GM18502 (cell line): Measurements from ENCODE around the gene KCNQ1.
A peak's percentile ranks its signal among the peaks of the same experiment; 100 is the strongest.

Source experiments
- ATAC-seq: cut with Tn5 transposase; IDR thresholded peaks from one replicate; pipeline ENCODE4 v1.9.1; 2021; ENCODE audit warnings: mild to moderate bottlenecking; ENCODE audit not compliant: unreplicated experiment, poor library complexity

Gene KCNQ1

DNA sequence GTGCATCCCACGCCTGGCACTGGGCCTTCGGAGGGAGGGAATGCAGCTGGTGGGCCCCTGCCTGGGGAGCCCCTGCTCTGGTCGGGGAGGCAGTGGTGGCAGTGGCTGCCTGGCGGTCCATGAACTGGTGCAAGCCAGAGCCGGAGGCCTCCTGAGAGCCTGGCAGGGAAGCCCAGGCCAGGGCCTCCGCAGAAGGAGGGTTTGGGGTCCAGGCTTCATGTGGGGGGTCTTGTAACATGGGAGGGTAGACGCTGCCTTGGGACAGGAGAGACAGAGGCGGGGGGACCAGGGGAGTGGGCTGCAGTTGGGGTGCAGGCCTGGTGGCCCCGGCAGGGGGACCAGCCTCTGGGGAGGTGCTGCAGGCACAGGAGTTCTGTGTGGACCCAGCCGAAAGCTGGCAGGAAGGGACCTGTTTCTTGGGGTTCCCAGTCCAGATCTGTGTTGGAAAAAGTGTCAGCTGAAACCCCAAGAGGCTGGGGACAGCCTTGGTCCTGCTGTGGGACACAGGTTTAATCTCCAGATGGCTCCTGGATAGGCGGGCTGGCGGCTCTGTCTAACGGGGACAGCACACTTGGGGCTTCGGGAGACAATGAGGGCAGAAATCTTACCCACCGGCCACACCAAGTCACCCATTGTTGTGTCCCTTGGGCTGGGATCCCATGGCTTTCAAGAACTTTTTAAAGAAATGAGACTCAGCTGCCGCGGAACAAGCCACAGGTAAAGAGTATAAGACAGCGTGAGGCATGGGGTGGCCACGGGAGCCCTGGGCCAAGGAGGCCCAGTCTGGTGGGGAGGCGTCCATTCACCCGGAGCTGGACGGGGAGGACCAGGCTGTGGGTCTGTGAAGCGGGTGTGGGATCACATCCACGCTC is 73.5 kb downstream of the KCNQ1 start:
- ATAC-seq = no peak

DNA sequence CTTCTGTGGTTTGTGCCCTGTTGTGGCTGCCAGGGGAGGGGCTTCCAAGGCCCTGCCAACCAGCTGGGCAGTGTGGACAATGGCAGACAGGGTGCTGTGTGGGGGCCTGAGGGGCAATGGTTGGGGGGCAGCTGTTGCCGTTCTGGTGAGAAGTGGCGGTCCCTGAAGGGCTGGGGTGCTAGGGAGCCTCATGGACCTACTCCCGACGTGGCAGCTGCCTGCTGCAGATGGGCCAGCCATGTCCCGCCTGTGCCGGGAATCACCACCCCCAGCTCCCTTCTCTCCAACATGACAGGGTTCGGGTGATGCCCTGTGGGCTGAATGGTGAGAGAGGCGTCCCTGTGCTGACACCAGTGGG is 74.2 kb downstream of the KCNQ1 start:
- no peak for ATAC-seq

DNA sequence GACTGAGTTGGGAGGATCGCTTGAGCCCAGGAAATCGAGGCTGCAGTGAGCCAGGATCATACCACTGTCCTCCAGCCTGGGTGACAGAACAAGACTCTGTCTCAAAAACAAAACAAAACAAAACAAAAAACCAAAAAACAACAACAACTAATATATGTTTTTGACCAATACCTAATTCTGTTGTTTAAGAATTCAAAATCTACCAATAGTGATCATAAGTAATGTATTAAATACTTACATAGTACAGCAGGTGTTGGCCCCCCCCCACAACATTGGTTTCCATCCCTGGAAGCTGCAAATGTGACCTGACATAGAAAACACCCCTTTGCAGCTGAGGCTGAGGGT is 74.7 kb downstream of the KCNQ1 start:
- ATAC-seq = no peak

DNA sequence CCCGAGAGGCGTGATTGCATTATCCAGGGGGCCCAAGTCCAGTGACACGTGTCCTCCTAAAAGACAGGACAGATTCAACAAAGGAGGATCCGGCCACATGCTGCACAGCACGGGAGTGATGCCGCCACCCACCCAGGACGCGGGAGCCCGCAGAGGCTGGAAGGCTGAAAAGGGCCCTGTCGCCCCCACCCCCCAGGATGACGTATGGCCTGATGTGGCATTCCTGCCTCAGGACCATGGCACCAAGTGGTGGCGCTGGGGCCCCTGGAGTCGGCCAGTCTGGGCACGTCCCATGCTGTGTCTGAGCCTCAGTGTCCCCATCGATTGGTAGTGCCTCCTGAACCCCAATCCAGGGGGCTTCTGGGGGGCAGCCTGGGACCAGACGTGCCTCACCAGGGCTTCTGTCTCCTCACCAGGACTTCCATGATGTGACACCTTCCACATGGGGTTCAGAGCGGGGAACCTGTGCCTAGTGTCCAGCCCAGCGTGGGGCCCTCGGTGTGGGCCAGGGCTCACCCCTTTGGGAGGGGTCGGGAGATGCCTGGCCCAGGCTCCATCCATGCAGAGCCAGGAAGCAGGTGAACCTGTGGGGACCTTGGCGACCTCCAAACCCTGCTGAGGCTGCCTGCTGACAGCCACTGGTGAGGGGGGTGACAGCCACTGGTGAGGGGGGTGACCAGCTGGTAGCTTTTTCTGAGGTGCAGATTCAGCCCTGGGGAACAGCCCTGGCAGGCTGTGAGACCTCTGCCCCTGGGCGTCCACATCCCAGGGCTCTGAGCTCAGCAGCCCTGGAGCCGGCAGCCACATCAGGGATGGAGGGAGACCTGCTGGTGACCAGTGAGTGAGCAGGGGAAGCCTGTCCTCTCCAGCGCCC is 75.3 kb downstream of the KCNQ1 start:
- no peak for ATAC-seq

DNA sequence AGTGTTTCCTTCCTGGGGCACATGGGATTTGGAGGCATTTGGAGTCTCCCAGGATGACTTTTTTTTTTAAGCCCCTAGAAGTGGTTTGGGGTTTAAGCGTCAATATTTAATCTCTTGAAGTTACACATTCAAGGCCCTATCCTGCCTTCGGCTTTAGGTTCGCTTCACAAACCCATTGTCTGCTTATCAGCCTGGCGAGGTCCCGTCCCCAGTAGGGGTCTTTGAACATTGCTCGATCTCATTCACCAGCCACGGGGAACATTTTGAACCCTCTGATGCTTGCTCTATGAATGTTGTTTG is 75.9 kb downstream of the KCNQ1 start:
- no peak for ATAC-seq

DNA sequence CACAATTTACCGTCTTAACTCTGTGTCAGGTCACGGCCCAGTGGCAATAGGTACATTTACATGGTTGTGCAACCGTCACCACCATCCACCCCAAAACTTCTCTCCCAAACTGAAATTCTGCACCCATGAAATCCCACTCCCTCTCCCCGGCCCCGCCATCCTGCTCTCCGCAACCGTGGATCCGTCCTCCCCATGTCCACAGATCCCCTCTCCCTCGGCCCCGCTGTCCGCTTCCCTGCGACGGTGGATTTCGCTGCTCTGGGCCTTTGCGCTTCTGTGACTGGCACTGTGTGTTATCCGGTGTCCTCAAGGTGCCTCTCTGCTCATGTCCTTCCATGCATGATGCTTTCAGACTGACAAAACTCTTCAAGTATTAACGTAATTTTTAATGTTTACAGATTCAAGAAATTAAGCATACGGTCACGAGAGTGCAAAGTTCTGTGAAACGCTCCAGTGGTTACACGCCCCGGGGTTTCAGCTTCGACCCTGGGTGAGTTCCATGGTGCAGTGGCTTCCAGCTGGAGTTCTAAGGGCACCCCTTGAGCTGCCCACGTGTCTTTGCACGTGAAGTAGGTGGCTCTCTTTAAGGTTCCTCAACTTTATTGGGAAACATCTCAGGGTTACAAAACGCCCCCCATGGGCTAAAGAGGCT is 76.4 kb downstream of the KCNQ1 start:
- ATAC-seq = no peak

DNA sequence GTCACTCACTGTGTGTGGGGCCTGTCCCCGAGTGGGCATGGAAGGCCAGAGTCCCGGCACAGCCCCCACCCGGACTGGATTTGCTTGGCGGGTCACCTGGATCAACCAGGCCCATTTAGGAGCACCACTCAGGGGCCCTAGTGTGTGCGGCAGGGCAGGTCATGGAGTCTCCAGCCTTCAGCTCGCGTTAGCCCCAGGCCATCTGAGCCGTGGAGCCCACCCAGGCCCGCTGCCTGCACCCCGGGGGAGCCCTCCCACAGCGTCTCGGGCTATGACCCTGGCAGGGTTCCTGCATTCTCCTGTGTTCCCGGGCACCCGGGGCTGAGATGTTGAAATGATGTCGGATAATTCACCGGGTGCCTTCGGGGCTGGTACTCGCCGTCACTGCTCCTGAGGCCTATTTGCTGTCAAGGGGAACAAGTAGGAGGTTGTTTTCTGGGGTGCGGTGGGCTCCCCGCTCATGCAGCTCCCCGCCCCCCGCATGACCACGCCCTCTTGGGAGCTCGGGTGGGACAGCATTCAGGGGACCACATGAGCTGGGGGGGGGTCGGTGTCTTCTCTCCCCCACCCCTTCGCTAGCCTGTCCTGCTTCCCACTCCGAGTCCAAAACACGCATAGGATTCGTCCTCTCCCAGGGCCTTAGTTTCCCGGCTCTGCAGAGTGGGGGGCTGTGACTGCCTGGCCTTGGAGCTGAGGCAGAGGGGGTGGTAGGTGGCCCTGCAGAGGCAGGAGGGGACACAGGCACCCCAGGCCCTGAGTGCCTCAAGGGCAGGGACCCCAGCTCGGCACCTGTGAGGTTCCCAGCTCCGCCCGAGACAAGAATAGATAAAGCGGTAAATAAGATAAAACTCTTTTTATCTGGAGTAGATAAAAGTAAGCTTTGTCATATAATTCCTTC is 77.2 kb downstream of the KCNQ1 start:
- no peak for ATAC-seq

DNA sequence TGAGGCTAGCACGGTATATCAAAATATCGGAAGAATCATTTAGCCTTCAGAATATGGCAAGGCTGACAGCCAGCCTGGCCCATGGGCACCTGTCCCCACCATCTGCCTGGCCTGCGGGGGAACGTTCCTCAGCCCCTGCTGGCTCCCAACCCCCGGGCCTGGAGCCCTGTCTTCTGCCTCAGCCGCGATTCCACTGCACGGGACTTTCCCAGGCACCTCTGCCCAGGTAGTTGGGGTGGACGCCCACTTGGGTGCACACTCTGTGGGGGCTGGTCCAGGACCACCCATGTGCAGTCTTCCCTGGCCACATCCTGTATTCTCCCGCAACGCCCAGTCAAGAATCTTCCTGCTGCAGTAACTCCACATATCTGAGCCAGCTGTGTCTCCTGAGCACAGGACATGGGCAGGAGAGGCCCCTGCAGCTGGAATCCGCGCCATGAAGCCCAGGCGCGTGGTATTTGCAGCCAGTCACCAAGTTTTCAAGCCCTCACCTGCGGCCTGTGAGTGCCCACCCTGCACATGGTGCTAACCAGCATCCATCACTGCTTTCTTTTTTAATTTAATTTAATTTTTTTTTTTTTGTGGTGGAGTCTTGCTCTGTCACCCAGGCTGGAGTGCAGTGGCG is 77.9 kb downstream of the KCNQ1 start:
- ATAC-seq = no peak

DNA sequence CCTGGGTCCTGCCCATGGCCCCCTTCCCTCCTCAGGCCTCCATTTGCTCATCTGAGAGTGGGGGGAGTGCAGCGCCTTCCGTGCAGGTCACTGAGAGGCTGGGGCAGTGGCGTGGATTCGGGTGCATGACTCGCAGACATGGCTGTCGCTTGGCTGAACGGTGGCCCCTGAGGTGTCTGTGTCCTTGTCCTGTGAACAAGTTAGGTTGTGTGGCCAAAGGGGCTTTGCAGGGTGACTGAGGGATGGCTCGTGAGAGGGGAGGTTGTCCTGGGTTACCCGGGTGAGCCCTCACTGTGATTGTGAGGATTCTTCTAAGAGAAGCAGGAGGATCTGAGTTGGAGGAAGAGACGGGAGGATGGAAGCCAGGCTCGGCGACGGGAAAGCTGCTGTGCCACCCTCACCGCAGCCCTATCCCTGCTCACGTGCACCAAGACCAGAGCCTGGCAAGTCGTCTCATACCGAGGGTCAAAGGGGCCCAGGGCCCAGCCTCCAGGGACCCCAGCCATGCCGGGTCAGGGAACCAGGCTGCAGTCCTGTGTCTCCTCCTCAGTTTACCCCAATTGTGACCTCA is 79.1 kb downstream of the KCNQ1 start:
- no peak for ATAC-seq

DNA sequence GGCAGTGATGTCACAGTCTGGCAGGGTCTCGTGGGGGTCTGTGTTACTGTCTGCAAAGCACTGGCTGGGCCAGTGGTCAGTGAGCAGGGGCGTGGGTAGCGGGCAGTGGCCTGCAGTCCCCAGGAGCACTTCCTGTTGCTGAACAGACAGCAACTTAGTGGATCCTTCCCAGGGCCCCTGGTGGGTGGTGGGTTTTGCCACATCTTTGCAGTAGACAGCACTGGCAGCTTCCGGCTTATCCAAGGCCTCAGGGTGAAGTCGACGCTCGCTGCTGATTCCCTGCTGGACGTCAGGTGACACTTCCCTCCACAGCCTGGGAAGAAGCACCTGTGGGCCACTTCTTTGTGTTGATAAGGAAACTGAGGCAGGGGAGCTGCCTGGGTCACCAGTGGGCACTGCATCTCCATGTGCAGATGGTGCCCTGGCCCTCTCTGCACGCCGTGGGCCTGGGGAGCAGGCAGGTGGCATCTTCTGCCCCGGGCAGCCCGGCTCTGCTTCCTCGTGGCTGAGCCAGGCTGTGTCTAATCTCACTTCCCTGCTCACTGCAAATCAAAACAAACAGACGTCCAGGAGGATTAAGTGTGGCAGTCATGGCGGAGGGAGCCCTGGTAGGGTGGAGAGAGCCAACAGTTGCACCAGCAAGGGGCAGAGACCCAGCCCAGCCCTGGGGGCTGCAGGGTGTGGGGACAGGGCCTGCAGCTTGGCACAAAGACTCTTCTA is 79.8 kb downstream of the KCNQ1 start:
- ATAC-seq = no peak

DNA sequence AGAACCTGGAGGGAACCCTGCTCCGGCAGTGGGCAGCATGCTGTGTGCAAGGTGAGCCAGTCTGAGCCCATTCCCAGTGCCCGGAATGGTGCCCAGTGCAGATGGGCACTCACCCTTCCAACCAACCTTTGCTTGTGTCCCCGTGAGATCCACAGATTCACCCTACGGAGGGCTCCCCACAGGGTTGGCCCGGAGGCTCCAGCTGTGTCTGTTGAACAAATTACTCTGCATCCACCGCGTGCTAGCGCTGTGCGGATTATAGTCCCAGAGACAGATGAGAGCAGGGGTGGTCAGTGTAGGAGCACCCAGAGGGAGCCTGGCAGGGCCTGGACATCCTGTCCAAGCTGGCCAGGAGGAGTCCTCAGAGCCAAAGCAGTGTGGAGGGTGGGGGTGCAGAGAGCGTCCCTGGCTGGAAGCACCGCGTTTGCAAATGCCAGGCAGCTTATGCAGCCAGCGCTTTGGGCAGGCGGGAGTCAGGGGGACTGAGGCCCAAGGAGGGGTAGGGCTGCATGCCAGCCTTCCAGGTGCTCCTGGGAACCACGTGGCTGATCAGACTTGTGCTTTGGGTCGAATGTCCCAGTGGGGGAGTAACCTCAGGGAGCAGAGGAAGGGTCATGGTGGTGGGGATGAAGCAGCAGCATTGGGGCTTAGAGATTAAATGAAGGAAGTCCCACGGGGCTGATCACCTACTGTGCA is 80.5 kb downstream of the KCNQ1 start:
- ATAC-seq = no peak

DNA sequence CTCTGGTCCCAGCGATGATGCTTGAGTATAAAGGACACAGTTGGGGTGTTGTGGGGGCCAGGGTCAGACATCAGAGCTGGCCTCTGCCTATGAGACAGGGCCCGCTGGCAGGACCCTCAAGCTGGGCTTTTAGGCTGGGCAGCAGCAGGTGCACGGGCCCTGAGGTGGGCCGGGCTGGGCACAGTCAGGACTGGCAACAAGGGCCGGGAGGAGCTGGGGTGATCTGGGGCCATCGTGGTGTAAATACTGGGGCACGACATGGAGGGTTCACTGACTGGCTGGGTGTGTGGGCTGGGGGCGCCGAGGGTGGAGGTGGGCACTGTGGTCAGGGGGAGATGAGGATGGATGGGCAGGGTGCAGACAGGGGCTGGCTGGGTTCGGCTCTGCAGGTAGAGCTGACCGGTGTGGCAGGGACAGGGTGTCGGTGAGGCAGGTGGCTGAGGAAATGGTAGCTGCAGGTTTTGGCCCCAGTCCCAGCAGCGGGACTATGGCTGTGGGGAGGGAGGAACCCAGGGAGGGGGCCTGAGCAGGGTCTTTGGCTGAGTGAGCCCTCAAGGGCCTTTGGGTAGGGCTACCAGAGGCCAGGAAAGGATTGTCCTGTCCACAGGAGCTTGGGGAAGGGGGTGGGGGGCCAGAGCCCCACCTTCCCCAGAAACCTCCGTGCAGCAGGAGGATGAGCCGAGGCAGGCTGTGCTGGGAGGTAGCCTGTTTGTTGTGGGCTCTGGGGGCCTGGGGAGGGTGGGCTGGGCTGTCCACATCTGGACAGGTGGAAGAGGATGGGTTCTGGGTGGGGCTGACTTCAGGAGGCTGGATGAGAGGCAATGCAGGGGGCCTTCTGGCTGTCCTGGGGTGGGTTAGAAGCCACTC is 81.4 kb downstream of the KCNQ1 start:
- no peak for ATAC-seq

DNA sequence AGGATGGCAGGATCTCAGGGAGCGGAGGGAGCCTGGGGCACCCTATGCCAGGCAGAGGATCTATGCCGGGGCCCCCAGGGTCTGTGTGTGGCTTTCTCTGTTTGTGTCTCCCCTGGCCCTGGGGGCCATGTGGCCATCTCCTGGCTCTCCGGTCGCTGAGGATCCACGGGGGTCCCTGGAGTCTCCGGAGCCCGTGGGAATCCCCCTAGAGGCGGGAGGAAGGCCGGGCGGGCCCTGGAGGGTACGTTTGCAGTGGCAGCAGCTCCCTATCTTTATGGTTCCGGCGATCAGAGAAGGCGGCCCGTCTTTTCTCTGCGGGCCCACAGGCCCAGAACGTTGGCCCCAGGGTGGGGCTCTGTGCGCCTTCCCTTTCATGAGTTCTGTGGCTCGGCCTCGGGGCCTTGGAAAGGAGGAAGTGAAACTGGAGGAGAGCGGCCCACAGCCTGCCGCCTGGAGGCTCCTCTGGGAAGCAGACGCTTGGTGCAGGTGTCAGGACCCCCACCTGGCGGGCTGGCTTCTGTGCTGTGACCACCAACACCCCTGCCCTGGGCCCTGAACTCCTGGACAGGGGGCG is 82.1 kb downstream of the KCNQ1 start:
- ATAC-seq = peak; percentile 76

DNA sequence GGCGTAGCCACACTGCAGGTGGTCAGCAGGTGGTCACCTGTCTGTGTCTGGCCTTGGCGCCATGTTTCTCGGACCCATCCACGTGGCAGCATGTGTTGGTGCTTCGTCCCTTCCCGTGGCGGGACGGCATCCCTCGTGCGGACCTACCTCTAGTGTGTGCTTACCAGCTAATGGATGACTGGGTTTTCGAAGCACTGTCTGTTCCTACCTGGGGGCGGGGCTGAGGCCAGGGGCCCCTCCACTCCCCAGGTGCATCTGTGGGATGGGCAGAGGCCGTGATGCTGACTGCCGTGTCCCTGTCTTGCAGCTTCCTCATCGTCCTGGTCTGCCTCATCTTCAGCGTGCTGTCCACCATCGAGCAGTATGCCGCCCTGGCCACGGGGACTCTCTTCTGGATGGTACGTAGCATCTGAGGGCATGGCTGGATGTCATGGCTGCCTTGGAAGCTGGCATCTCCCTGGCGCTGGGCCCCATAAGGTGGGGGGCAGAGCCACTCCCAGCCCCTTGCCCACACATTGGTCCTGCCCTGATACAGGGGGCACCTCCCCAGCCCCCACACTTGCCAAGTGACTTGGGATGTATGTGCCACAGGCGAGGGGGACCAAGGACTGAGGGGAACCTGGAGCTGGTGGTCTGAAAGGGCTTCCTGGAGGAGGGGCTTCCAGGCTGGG is 82.9 kb downstream of the KCNQ1 start:
- no peak for ATAC-seq

DNA sequence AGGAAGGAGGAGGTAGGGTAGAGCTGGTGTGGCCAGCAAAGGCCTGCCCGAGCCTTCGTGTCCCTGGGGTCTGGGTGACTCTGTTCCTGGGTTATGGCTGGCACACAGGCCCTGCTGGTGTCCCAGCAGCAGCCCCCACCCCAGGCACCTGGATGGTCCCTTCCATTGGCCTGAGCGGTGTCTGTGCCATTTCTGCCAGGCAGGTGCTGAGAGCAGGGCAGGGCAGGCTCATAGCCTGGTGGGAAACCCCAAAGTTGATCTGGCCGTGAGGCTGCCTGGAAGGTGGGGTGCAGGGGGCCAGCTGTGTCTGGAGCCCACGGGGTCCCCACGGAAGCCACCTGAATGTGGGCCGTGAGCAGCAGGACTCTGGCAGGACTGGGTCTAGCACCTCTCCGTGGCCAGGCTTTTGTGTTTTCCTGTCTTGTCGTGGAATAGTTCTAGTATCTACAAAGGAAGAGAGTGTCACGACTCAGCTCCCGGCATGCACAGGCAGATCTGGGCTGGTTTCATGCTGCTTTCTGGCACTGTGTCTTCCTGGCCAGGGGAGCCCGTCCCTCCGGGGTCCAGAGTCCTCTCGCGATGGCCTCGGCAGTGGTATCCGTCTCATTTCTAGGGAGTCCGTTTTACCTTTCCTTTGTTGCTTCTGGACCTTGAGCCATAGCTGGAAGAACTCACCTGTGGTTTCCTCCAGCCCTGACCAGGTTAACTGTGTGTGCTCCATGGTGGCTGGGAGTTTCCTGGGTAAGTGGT is 83.7 kb downstream of the KCNQ1 start:
- no peak for ATAC-seq

DNA sequence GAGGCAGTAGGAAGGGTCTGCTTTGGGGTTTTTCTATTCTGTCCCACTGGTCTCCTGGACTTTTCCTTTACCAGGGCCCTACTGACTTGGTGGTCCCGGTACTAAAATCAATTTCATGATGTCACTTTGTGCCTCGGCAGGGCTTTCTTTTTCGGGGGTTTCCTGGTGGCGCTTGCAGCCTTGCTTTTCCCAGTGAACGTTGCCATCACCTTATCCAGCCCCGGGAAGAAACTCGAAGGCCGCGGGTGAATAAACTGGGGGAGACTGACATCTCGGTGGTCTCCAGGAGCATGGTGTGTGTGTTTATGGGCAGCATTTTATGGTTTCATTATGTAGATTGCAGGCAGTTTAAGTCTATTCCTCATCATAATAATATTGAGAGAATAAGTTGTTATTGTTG is 84.4 kb downstream of the KCNQ1 start:
- no peak for ATAC-seq
